ENCODE data around the gene RTN4.

Gene RTN4

DNA sequence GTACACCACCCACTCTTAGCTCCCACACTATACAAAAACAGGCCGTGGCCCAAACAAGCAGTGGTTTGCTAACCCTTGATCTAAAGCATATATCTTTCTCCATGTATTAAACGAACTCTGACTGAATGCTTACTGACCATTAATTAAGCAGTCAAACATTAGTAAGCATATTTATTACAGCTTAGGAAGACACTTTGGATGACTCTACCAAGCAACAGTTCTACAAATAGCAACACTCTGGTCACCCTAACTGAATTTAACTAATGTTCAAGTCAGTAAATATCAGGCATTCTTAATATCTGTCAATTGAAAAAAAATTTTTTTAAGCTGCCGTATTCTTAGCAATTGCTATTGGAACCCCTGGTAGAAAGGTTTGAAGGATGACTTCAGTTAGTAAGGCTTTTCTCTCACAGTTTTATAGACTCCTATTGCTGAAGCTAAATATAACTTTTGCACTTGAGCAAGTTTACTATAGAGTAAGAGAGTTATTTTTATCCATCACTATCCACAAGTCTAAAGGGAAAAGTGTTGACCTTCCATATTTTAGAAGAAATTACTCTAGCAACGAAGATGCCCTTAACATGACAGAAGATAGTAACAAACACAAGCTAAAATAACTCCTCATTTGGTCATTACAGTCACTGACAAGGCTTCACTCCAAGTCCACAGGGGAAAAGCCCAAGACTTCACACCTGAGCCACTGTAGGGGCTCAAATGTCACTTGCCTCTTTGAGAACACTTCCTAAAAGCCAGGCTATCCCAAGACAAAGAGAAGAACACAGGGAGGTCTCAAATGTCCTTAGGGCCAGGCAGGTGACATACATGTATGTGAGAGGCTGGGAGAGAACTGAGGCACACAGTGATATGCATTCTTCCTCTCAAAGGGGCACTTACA lies 74.4 kb downstream of the RTN4 start:
- in situ Hi-C loops (cut with MboI; ENCODE audit: low sequenced_read_pairs) = no loop called here

DNA sequence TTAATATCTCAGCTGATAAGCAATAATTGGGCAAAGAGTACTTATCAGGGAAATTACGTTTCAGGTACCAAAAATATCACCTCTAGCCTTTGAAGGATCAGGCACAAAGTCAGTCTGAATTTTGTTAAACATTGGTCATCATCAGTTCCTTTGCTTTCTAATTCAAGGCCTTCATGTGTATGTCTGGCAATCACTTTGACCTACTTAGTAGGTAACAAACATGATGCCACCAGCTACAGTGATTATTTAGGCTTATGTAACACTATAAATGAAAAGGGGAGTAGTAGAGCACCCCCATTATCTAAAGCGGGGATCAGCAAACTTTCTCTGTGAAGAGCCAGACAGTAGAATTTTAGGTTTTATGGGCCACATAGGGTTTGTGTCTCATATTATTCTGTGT lies 75.1 kb downstream of the RTN4 start:
- in situ Hi-C loops (cut with MboI; ENCODE audit: low sequenced_read_pairs) = no loop called here

DNA sequence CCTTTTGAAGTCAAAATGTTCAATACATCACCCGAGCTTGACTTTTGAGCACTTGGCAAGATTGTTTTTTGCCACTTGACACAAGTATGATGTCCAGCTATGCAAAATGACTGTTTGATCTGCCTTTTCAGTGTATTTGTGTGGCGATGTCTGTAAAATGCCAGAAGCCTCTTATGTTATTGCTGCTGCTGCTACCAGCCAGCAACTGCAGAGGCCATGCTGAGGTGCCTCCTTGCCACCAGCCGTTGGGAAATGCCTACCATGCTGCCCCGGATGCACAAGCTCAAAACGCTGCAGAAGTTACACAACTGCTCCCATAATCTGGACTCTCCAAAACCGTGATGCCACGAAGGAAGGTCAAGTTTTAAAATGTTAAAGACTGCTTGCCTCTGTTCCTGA lies 80.3 kb downstream of the RTN4 start:
- in situ Hi-C loops (cut with MboI; ENCODE audit: low sequenced_read_pairs) = no loop called here

DNA sequence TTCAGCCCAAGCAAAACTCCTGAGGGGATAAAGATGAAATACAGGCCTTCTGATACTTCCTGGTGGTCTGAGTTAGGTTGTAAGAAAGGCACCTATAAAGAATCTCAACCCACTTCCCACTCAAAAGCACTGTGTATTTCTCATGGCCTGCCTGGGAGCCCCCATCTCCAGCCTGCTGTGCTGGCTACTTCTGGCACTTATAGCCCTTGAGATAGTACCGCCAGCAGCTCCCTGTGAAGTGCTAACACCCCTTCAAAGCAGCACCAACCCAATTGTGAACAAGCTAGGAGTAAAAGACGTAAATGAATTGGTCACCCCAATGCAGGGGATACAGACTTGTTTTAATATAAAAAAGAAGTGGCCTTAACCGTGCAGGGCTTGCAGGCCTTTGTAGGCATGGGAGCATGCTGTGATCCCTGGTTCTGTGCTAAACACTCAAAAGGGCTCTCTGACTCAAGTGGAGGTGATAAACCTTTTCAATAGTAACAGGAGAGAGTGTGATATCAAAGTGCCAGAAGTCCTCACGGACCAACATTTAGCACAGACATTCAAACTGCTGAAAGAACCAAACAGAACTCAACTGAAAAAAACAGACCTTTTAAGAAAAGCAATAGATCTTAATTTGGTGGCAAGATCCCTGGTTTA lies 80.8 kb downstream of the RTN4 start:
- in situ Hi-C loops (cut with MboI; ENCODE audit: low sequenced_read_pairs) = no loop called here

DNA sequence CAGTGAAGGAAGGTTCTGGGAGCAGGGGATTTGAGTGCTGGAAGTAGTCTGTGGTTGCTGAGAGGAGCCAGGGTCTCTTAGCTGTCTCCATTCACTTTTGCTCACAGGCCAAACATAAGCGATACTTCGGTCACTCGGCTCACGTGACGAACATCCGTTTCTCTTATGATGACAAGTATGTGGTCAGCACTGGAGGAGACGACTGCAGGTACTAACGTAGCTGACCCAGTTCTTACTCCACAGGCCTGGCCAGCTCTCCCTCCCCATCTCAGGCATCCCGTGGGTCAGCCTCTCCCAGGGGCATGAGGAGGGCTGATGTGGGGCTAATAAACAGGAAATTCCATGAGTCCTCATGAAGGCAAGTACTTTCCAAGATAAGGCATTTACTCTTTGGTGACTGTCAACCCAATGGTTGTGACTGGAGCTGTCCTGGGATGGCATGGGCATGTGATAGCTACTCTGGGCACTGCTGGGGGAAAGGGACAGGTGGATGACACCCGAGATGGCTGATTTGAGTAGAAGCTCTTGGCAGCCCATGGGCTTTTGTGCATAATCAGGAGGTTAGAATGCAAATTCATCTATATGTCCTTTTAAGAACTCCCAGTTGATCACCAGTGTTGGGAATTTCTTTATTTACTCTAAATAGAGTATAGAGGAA lies 81.6 kb downstream of the RTN4 start:
- in situ Hi-C loops (cut with MboI; ENCODE audit: low sequenced_read_pairs) = no loop called here

DNA sequence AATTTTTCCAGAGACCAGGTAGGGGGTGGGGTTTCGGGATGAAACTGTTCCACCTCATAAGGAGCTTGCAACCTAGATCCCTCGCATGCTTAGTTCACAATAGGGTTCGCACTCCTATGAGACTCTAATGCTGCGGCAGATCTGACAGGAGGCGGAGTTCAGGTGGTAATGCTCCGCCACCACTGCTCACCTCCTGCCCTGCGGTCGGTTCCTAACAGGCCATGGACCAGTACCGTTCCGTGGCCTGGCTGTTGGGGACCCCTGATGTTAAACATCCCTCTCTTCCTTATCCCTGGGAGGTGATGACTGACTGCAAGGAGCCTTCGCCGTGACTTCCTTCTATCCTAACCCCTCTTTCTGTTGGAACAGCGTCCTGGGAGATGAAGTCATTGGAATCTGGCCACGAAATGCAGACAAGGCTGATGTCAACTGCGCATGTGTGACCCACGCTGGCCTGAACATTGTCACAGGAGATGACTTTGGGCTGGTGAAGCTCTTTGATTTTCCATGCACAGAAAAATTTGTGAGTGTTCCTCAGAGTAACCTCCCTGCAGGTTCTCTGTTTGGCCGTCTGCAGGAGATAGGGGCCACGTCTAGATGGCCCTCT lies 82.4 kb downstream of the RTN4 start:
- in situ Hi-C loops (cut with MboI; ENCODE audit: low sequenced_read_pairs) = no loop called here

DNA sequence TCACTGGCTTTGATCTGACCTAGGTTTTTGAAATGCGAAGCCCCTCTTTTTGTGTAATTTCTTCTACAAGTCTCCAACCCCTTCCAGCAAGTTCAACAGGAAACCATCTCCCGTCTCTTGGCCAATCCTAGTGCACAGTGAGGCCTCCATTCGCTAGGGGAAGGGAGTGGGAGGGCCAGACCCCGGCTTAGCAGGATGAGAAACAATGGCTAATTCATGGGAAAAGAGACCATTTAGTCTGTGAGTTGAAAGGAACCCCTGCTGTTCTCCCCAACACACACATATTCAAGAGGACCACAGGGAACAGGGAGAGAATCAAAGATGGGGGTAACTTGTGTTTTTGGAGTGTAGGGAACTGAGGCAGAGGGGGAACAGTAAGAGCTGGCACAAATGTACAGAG lies 83.0 kb downstream of the RTN4 start:
- in situ Hi-C loops (cut with MboI; ENCODE audit: low sequenced_read_pairs) = no loop called here

DNA sequence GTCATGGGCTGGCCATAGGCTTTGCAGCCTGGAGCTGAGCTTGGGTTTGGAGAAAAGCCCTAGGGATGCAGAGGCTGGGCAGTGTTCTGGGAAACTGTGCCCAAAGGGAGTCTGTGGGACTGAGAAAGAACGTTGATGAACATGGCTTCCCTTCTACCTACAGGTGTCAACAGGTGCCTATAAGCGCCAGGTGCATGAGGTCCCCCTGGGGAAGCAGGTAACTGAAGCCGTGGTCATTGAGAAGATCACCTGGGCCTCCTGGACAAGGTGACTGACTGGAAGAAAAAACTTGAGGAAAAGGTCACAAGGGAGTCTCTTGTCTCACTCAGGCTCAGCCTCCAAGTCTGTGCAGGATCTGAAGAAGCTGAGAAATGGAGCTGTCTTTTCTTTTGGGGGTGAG lies 83.4 kb downstream of the RTN4 start:
- in situ Hi-C loops (cut with MboI; ENCODE audit: low sequenced_read_pairs) = no loop called here

DNA sequence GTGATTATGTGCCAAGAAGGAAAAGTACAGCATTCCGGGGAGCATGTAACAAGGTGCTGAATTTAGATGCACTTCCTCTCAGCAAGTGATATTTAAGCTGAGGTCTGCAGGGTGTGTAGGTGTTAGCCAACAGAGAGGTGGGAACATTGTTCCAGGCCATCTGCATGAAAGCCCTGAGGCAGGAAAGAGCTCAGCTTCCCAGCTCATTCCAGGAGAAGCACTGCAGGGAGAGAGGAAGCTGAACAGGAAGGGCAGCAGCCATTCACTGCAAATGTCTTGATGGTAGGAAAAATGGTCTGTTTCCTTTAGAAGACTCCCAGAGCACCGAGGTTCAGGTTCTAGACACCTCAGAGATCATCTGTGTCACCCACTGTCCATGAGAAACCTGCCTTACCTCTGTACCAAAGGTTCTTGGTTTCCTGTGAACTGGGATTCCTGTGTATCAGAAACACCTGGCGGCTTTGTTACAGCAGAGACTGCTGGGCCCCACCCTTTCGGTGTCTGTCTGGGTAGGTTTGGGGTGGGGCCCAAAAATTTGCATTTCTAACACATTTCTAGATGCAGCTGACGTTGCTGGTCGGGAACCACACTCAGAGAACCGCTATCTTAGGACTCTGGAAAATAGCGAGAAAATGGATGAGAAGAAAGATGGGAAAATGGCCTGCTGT lies 84.0 kb downstream of the RTN4 start:
- in situ Hi-C loops (cut with MboI; ENCODE audit: low sequenced_read_pairs) = no loop called here

DNA sequence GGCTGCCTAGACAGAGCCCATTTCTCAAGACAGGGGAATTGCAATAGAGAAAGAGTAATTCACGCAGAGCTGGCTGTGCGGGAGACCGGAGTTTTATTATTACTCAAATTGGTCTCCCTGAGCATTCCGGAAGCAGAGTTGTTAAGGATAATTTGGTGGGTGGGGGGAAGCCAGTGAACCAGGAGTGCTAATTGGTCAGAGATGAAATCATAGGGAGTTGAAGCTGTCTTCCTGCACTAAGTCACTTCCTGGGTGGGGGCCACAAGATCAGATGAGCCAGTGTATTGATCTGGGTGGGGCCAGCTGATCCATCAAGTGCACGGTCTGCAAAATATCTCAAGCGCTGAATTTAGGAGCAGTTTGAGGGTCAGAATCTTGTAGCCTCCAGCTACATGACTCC lies 84.8 kb downstream of the RTN4 start:
- in situ Hi-C loops (cut with MboI; ENCODE audit: low sequenced_read_pairs) = no loop called here

DNA sequence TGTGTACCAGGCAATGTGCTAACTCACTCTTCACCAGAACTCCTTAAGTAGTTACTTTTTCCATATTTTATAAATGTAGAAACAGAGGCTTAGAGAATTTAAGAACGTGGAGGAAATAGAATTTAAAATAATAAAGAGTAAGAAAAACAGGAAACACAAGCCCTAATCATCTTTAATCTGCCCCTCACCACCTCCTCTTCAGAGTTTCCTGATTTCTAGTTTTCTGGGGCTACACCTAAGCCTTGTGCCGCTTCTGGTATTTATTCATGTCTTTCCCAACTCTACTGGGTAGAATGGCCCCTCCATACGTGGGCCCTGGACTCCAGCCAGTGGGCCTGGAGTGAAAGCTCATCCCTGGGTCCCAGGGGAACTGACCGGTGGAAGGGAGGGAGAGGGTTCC lies 85.4 kb downstream of the RTN4 start:
- in situ Hi-C loops (cut with MboI; ENCODE audit: low sequenced_read_pairs) = no loop called here

DNA sequence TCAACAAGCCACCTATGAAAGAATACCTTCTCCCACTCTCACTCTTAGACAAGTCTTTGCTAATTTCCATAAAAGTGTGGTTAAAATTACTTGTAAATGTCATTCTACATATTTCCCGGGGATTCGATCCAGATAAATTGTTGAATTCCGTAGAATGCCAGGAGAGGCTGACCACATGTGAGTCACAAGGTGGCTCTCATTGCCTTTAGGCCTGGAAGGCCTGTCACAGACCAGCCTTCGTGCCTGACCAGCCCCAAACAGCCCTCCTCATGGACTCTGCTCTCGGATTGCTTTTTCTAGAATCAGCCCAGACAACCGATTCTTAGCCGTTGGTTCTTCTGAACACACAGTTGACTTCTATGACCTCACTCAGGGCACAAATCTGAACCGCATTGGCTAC lies 86.0 kb downstream of the RTN4 start:
- in situ Hi-C loops (cut with MboI; ENCODE audit: low sequenced_read_pairs) = no loop called here

DNA sequence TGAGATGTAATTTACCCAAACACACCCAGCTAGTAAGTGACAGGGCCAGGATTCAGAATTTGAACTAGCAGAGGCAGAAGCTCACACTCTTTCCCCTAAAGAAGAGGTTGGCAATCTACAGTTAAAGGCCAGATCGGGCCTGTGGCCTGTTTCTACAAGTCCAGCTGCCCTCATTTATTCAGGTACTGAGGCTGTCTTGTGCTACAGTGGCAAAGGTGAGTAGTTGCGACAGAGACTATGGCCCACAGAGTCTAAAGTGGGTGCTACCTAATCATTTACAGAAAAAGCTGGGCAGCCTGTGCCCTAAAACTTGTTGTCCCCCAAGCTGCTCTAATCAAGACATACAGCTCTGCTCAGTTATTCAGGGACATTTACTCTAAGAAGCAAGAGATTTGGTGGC lies 86.8 kb downstream of the RTN4 start:
- in situ Hi-C loops (cut with MboI; ENCODE audit: low sequenced_read_pairs) = no loop called here

DNA sequence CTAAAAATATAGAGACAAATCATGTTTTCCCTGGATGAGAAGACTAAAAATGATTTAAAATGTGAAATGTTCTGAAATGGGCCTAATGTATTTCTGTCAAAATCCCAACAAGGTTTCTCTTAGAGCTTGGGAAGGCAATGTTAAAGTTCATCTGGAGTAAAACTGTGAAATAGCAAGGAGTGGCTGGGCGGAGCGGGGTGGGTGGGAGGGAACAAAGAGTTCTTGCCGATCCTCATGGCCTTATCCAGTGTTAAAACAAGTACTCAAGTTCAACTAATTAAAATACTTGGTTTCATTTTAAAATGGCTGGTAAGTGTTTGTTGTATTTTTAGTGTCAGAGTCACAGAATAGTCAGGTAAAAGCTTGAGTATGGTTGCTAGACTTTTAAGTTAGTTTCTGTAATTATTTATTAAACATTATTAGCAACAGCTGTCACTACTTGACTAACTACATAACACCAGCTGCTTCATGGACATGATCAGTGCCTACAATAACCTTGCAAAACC lies 87.3 kb downstream of the RTN4 start:
- in situ Hi-C loops (cut with MboI; ENCODE audit: low sequenced_read_pairs) = no loop called here

DNA sequence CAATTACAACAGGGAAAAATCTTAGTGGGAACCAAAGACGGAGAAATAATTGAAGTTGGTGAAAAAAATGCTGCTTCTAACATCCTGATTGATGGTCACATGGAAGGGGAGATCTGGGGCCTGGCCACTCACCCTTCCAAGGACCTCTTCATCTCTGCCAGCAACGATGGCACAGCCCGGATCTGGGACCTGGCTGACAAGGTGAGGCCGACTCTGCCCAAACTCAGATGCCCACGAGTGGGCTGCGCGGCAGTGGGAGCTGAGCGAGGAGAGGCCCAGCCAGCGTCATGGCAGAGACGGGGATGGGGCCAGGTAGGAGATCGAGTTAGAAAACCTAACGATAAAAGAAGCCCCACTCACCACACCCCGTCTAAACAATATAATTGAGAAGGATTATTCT lies 87.7 kb downstream of the RTN4 start:
- in situ Hi-C loops (cut with MboI; ENCODE audit: low sequenced_read_pairs) = no loop called here

DNA sequence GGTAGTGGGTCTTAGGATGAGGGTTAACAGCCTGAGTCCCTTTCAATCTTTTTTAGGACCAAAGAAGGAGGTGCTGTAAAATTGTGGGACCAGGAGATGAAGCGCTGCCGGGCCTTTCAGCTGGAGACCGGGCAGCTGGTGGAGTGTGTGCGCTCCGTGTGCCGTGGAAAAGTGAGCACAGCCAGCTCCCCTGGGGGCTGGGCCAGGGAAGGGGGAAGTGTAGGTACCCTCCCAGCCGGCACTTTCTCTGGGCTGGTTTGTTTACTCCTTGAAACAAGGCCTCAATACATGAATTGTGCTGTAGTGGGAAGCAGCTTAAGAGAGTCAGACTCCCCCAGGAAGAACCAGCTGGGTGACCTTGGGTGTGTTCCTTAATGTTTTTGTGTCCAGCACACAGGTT lies 90.1 kb downstream of the RTN4 start:
- in situ Hi-C loops (cut with MboI; ENCODE audit: low sequenced_read_pairs) = no loop called here

DNA sequence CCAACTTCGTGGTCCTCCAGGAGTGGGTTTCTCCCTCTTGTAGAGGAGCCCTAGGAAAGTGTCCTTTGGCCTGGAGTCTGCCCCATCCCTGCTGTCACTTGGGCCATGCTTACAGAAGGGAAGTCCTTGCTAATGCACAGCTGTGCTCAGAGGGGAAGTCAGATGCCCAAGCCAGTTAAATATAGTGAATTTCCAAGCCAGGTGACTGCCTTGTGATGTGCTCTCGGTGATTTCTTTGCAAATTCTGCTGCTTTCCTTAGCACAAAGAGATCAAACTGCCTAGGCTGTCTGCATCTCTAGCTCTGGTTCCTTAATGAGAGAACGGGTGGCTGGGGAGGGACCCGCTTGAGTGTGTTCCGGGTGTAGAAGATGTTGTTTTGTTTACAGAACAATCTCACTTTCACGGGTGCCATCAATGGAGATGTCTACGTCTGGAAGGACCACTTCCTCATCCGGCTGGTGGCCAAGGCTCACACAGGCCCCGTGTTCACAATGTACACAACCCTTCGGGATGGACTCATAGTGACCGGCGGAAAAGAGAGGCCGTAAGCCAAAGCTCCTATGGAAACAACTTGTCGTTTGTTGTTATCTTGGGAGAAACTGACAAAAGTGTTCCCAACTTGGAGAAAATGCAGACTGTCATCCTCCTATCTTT lies 91.4 kb downstream of the RTN4 start:
- in situ Hi-C loops (cut with MboI; ENCODE audit: low sequenced_read_pairs) = no loop called here

DNA sequence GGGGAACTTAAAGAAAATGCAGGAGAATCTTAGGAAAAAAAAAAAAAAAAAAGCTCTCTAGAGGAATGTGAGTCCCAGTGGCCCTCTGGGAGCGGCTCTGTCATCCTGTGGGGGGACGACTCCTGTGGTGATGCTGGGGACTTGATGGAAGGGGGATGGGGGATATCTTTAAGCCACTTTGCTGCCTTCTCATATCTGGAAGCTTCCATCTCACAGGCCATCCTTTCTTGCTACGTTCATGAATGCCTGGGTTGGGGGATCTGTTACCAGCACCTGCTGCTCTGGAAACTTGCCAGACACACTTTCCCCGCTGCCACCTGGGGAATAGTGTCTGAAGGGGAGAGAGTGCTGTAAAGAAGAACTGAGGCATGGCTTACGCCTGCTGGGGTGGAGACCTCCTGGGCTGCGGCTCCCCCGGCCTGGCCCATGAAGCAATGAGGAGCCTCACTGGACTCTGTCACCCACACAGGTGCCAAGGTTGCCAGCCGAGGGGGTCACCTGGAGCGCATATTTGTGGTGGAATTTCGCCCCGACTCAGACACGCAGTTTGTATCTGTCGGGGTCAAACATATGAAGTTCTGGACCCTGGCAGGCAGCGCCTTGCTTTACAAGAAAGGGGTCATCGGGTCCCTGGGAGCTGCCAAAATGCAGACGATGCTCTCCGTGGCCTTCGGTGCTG lies 92.8 kb downstream of the RTN4 start:
- in situ Hi-C loops (cut with MboI; ENCODE audit: low sequenced_read_pairs) = no loop called here

DNA sequence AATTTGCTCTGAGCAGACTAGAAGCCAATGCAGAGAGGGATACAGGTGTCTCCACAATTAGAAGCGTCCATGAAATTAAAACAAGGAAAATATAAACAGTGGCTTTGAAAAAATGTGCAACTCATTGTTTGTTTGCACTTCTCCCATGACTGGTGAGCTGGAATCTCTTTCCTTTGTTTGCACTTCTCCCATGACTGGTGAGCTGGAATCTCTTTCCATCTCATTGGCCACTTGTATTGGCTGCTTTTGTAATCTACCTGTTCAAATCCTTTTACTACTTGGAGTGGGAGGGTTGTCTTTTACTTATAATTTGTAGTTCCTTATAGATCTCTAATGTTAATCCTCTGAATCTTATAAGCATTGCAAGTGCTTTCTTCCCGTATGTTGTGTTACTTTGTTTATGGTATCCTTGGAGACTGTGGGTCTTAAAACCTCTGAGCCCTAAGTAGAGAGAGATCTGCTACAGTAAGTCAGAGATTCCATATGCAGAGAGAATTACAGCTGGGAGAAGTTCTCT lies 94.1 kb downstream of the RTN4 start:
- in situ Hi-C loops (cut with MboI; ENCODE audit: low sequenced_read_pairs) = no loop called here
